Central memory CD4-positive, alpha-beta T cell (primary cell): ENCODE results near the gene GK2.

ENCODE experiments used
- DNase-seq: peaks from one replicate; pipeline ENCODE4 v3.0.0; 2022

Gene GK2

GRCh38 chr4:79381161-79381560 lies 26.9 kb downstream of the GK2 start:
- no peak for DNase-seq

- DNase-seq, result no peak
Observed at GRCh38 chr4:79370026-79370425, 38.0 kb downstream of the GK2 start.

GRCh38 chr4:79367096-79367495 lies 40.9 kb downstream of the GK2 start:
- DNase-seq, result no peak

- DNase-seq, result no peak
Observed at GRCh38 chr4:79366422-79366821, 41.6 kb downstream of the GK2 start.

GRCh38 chr4:79364061-79364460 lies 44.0 kb downstream of the GK2 start:
- no peak for DNase-seq

- no peak for DNase-seq
Observed at GRCh38 chr4:79362626-79363025, 45.4 kb downstream of the GK2 start.

- DNase-seq, result no peak
Observed at GRCh38 chr4:79360006-79360405, 48.0 kb downstream of the GK2 start.

- no peak for DNase-seq
Observed at GRCh38 chr4:79358438-79358837, 49.6 kb downstream of the GK2 start.

GRCh38 chr4:79357365-79357764 lies 50.7 kb downstream of the GK2 start:
- DNase-seq, result no peak
